AG04450 (cell line): ENCODE data around the gene IP6K1. TPM values are rescaled to one million over a fixed set of nuclear protein-coding genes. Genes with fewer than 3 reads are reported as not detected.
A peak's percentile ranks its signal among the peaks of the same experiment; 100 is the strongest.
"Not testable (repeated sequence)": the region's sequence is repeated elsewhere in the genome, so short reads cannot be mapped to it uniquely, and the experiment has no call there.

Experiments used
- CTCF ChIA-PET: fragments of 300-600, 350-600 bp; formaldehyde crosslinking; extraction: SDS; loops from one replicate; lab custom pipeline; 2022; ENCODE audit warnings: antibody characterized with exemption, inconsistent platforms; lab: Charles Lee
- POLR2A ChIA-PET: fragments of 350-600 bp; formaldehyde crosslinking; extraction: SDS; loops from one replicate; lab custom pipeline; 2021; ENCODE audit warnings: antibody characterized with exemption, inconsistent platforms; lab: Yijun Ruan, JAX
- DNase-seq: peaks from one replicate; pipeline ENCODE4 v3.0.0-alpha.2; 2011; ENCODE audit warnings: low read depth, low spot score
- H3K27ac ChIP-seq: one replicate; pipeline ENCODE4 v1.5.1; 2012; ENCODE audit warnings: low read depth, low read length, control low read depth
- H3K27me3 ChIP-seq: one replicate; pipeline ENCODE4 v1.6.0; 2012; ENCODE audit warnings: low read length; ENCODE audit not compliant: control insufficient read depth, insufficient read depth
- H3K4me3 ChIP-seq: 2 replicates; pipeline ENCODE4 v1.5.1; 2011; ENCODE audit warnings: mild to moderate bottlenecking, low read depth, low read length, control low read depth
- H3K9me3 ChIP-seq: 2 replicates; pipeline ENCODE4 v1.5.1; 2012; ENCODE audit warnings: low read length; ENCODE audit not compliant: control insufficient read depth, insufficient read depth
- polyA plus RNA-seq: library from polyadenylated mRNA; depleted of rRNA; stranded (reverse); fragments of >200 nt; gene quantifications from 2 replicates; pipeline ENCODE4 v1.2.3, GENCODE V29; 2011
- TF ChIP-seq, protein P1 (sequence below): IDR thresholded peaks from 2 replicates; pipeline ENCODE4 v1.5.1; 2011; ENCODE audit warnings: low read depth, low read length, control low read depth, inconsistent platforms

Gene IP6K1
- polyA plus RNA-seq, 1 experiment, result 40.4 TPM

- ChIA-PET POLR2A (no interaction called here), CTCF (interaction anchor here (0.5 to 1.9 kb wide), 11 partner anchors 8 to 414 kb away, joined by 3 to 16 read pairs (median 4); no protein-coding TSS in a partner anchor)
- no peak overlapping the region for H3K27ac ChIP-seq
- no peak for DNase-seq
- H3K9me3 ChIP-seq, result no peaks in the 10 kb centered on the region
- H3K4me3 ChIP-seq, result no peak overlapping the region
- TF ChIP-seq, protein P1, sequence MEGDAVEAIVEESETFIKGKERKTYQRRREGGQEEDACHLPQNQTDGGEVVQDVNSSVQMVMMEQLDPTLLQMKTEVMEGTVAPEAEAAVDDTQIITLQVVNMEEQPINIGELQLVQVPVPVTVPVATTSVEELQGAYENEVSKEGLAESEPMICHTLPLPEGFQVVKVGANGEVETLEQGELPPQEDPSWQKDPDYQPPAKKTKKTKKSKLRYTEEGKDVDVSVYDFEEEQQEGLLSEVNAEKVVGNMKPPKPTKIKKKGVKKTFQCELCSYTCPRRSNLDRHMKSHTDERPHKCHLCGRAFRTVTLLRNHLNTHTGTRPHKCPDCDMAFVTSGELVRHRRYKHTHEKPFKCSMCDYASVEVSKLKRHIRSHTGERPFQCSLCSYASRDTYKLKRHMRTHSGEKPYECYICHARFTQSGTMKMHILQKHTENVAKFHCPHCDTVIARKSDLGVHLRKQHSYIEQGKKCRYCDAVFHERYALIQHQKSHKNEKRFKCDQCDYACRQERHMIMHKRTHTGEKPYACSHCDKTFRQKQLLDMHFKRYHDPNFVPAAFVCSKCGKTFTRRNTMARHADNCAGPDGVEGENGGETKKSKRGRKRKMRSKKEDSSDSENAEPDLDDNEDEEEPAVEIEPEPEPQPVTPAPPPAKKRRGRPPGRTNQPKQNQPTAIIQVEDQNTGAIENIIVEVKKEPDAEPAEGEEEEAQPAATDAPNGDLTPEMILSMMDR, result 0 out of 2 replicates have a peak, but pooled peaks have one; percentile 4
- H3K27me3 ChIP-seq, result no peaks in the 10 kb centered on the region
Measured at GRCh38 chr3:49700453-49701128, 85.8 kb downstream of the IP6K1 start.

GRCh38 chr3:49700014-49700413 is 86.3 kb downstream of the IP6K1 start:
- Histone ChIP-seq H3K27ac (no peak overlapping the region), H3K27me3 (no peaks in the 10 kb centered on the region), H3K4me3 (no peak overlapping the region), H3K9me3 (no peaks in the 10 kb centered on the region)
- CTCF ChIA-PET, result no interaction called here
- DNase-seq, result no peak
- POLR2A ChIA-PET, result interaction anchor here (0.6 kb wide), 1 partner anchor 240 kb away, joined by 3 read pairs; no protein-coding TSS in a partner anchor
- TF ChIP-seq, protein P1, result no peak

GRCh38 chr3:49699281-49699979 is 86.9 kb downstream of the IP6K1 start:
- H3K27me3 ChIP-seq, result no peaks in the 10 kb centered on the region
- H3K4me3 ChIP-seq, result no peak overlapping the region
- TF ChIP-seq, protein P1, result no peak
- ChIA-PET CTCF (no interaction called here), POLR2A (interaction anchor here (0.6 kb wide), 1 partner anchor 241 kb away, joined by 3 read pairs; no protein-coding TSS in a partner anchor)
- DNase-seq, result no peak
- no peaks in the 10 kb centered on the region for H3K9me3 ChIP-seq
- no peak overlapping the region for H3K27ac ChIP-seq

DNA sequence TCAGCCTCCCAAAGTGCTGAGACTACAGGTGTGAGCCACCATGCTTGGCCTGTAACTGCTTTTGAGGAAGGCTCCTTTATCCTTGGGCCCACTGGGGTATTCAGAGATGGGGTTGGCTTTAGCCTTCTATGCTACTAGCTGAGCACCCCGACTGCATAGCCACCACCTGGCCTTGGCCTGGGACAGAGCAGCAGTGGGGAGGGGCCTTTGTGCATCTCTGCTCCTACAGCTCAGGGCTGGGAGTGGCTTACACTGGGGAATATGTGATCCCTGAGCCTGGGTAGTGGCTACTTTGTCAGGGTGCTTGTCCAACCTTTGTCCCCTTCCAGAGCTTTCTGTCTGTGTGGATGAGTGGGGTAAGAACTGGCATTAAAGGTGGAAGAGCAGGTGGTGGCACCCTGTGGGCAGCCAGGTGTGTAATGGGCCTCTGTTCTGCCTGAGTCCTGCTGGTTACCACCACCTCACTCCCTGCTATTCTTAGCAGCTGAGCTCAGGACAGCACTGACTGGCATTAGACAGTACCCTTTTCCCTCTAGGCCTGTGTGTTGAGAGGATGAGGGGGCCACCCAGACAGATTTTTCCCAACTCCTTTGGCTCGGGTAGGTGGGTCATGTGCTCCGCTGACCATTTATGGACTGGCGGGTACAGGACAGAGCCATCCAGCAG is 90.9 kb downstream of the IP6K1 start:
- POLR2A ChIA-PET, H3K27me3 ChIP-seq, H3K4me3 ChIP-seq, H3K9me3 ChIP-seq, H3K27ac ChIP-seq, DNase-seq, CTCF ChIA-PET: not testable (repeated sequence)

GRCh38 chr3:49694409-49695070 is 91.8 kb downstream of the IP6K1 start:
- H3K9me3 ChIP-seq, DNase-seq, H3K27me3 ChIP-seq, H3K4me3 ChIP-seq, POLR2A ChIA-PET, H3K27ac ChIP-seq: not testable (repeated sequence)
- CTCF ChIA-PET, result interaction anchor here (0.7 to 1.3 kb wide), 2 partner anchors 147 to 155 kb away, joined by 3 read pairs; no protein-coding TSS in a partner anchor

GRCh38 chr3:49691481-49691880 is 94.9 kb downstream of the IP6K1 start:
- H3K27ac ChIP-seq, DNase-seq, H3K9me3 ChIP-seq, H3K27me3 ChIP-seq, H3K4me3 ChIP-seq, CTCF ChIA-PET, POLR2A ChIA-PET: not testable (repeated sequence)

DNA sequence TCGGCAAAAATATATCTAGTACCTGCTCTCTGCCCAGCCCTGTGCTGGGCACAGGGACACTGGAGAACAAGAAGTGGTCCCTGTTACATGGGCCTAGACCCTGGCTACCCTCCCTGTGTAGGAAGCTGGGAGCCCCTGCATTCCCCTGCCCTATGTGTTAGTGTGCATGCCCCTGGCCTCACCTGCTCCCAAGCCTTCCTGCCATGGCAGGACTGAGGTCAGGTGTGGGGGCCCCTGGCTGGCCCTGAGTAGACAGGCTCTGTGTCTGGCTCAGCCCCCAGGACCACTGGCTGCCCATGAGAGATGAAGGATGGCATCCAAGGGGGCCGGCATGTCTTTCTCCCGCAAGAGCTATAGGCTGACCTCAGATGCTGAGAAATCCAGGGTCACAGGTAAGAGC is 95.5 kb downstream of the IP6K1 start:
- H3K9me3 ChIP-seq, DNase-seq, H3K27me3 ChIP-seq, H3K27ac ChIP-seq, CTCF ChIA-PET, H3K4me3 ChIP-seq, POLR2A ChIA-PET: not testable (repeated sequence)

- CTCF ChIA-PET, H3K9me3 ChIP-seq, POLR2A ChIA-PET, DNase-seq, H3K27me3 ChIP-seq: not testable (repeated sequence)
- peak overlapping the region; percentile 95 for H3K4me3 ChIP-seq
- peak overlapping the region; percentile 52 for H3K27ac ChIP-seq
Measured at GRCh38 chr3:49689908-49690624, 96.3 kb downstream of the IP6K1 start.
